Embryonic facial prominence (tissue), 1 donor: Measurements from ENCODE around the gene MX2.
"Not testable (repeated sequence)": the region's sequence is repeated elsewhere in the genome, so short reads cannot be mapped to it uniquely, and the experiment has no call there.

Experiments
- DNase-seq: peaks from one replicate; pipeline ENCODE4 v3.0.0-alpha.2; 2016; ENCODE audit errors: extremely low spot score

The MX2 gene, protein sequence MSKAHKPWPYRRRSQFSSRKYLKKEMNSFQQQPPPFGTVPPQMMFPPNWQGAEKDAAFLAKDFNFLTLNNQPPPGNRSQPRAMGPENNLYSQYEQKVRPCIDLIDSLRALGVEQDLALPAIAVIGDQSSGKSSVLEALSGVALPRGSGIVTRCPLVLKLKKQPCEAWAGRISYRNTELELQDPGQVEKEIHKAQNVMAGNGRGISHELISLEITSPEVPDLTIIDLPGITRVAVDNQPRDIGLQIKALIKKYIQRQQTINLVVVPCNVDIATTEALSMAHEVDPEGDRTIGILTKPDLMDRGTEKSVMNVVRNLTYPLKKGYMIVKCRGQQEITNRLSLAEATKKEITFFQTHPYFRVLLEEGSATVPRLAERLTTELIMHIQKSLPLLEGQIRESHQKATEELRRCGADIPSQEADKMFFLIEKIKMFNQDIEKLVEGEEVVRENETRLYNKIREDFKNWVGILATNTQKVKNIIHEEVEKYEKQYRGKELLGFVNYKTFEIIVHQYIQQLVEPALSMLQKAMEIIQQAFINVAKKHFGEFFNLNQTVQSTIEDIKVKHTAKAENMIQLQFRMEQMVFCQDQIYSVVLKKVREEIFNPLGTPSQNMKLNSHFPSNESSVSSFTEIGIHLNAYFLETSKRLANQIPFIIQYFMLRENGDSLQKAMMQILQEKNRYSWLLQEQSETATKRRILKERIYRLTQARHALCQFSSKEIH

DNA sequence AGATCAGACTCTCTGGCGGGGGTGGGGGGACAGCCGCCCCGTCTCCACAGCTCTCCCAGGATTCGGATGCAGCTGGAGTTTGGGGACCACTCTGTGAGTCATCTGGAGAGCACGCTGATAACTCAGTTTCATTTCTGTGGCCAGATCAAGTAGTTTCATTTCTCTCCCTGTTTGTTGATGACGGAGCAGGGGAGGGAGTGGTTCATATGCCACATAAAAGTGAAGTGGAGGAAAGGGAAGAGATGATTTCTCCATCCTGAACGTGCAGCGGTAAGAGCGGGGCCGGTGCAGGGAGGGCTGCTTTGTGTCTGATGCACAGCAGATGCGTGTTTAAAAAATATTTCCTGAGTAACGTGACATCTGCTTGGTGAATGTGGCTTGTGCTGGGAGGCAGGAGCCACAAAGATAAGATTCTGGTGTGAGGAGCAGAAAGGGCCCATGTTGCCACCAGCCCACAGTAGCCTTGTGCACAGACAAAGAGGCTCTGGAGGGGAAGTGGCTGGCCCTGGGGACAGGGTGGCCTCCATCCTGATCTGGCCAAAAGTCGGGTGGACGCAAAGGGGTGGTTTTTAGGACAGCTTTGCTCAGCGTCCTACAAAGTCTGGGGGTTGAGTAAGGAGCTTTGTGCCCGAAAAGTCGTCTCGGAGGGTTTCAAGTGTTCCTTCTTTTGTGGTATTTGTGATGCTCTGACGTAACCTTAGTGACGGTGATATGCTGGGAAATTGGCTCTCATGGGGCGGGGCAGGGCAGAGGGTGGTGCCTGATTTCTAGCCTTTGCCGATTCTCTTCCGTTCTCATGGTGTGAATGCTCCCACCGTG lies at the start of gene MX2:
Gene MX2 (plus strand): TSS at position 242 of the 819 bp plus-strand sequence. CDS start 14,880 bp downstream, outside the sequence.
- peak; percentile 26 for DNase-seq

DNA sequence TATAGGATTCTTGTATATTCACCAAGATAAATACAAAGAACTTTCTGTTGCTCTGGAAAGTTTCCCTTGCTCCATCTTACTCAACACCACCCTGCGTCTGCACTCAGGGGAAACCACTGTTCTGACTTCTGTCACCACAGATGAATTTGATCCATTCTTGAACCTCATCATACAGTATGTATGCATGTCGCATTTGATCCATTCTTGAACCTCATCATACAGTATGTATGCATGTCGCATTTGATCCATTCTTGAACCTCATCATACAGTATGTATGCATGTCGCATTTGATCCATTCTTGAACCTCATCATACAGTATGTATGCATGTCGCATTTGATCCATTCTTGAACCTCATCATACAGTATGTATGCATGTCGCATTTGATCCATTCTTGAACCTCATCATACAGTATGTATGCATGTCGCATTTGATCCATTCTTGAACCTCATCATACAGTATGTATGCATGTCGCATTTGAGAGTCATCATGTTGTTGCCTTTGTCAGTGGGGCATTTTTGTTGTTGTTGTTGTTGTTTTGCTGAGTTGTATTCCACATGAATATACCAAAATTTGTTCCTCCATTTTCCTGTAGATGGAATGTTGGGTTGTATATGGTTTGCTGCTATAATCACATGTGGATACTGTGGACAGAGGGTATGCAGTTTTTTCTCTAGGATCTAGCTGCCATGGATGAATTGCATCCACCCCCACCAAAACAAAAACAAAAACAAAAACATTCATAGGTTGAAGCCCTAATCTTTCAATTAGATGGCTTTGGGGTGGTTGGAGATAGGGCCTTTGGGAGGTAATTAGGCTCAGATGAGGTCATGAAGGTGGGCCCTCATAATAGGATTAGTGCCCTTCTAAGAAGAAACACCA lies 48.3 kb upstream of the MX2 start:
- not testable (repeated sequence) for DNase-seq

DNA sequence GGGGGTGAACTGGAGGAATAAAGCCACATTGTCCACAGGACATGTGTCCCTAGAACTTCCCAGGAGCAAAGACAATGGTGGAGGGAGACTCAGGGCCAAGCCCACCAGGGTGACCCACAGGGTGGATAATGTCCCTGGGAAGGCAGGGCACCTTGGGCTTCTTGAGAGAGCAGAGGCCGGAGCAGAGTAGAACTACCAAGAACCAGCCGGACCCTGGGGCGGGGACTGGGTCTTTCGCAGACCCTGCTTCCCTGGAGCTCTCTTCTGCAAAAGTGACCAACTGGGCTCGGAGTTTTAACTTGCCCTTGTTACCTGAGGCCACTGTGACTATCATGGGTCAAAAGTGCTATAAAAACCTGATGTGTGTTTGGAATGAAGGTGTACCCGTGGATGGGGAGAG lies 46.1 kb upstream of the MX2 start:
- no peak for DNase-seq

DNA sequence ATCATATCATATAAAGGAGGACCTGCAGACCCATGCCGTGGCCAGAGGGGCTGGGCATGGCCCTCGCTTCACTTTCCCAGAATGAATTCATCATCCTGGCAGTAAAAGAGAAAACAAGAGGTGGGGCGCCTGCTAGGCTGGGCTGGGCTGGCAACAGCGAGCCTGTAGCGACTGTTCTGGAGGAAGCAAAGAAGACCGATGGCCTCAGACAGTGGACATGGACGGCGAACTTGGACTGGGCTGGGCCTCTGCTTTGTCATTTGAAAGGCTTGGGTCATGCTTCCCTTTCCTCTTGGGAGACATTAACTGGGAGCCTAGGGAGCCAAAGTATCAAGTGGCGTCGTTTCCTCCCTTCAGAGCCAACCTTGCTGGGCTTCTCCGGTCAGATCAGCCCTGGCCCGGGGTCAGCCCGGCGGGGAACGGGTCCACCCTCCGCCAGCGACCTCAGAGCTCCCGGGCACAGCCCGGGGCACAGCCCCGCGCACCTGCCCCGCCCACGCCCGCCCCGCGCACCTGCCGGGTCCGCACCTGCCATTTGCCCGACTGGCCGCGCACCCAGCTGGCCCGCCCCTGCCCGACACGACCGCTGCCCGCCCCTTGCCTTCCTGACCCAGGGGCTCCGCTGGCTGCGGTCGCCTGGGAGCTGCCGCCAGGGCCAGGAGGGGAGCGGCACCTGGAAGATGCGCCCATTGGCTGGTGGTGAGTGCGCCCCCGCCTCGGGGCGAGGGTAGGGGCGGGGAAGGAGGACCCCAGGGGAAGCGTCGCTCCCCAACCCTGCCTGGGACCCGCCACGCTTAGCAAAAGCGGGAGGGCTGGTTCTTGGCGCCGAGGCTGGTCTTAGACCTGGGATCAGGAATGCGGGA lies 45.4 kb upstream of the MX2 start, which contains the start of gene FAM3B:
Gene FAM3B (plus strand): TSS at position 602 of the 863 bp plus-strand sequence. CDS start 79 bp downstream, at position 681.
- no peak for DNase-seq

DNA sequence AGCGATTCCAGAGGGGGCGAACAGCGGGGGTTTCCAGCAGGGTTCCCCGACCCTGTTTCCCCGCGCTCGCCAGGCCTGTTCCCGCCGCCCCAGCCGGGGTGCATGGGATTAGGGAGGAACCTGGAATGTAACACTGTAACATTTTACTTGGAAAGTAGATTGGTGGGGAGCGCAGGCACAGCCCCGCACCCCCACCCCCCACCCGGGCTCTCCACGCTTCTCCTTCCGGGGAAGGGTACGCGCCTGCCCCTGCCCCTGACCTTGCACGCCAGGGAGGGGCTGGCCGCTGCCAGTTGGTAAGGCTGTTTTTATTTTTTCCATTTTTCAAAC lies 44.8 kb upstream of the MX2 start:
- no peak for DNase-seq

DNA sequence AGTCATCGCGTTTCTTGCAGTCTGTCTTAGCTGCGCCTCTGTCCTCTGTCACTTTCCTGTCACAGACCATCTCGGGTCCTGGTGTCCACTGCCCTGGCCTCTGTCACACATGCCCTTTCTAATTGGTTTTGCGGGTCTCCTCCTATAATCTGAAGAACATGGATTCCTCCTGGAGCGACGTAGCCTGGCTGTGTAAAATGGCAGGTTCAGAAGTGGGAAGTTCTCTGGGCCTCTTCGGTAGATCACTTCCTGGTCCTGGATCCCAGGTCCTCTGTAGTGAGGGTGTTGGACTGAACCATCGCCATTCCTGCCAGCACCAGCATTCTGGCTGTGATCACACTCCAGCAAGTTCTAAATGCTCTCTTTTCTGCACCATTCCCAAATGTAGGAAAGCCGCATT lies 44.4 kb upstream of the MX2 start:
- DNase-seq = no peak

DNA sequence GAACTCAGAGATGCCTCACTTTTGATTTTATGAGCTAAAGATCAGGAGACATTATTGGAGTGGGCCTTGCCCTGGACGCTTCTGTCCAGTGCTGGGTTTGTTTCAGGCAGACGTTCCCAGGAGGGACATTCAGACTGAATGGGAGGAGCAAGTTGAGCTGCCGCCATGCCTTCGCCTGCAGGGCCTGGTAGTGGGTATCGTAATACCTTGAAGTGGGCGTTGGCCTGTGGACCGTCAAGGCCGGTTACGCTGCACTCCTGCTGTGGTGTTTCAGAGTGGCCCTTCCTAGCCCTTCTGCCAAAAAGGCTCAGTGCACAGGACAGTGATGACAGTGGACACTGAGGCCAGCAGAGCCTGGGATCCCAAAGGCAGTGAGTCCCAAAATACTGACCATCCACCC lies 43.6 kb upstream of the MX2 start:
- no peak for DNase-seq

DNA sequence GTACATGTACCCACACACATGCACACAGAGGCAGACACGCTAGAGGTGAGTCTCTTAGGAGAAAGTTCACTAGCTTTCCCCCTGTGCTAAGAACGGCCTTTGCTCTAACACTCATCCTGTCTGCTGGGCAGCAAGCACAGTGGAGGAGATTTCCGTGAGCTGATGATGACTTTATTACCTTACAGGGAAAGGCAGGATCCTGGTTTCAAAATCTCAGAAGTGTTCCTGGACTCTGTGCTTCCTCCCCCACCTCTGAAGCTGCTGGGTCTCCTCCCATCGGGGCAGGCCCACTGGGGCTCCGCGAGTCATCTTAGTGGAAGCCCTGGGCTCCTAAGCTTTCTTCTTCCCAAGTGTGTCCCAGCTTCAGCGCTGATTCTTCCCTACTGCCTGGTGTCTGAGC lies 42.6 kb upstream of the MX2 start:
- no peak for DNase-seq

DNA sequence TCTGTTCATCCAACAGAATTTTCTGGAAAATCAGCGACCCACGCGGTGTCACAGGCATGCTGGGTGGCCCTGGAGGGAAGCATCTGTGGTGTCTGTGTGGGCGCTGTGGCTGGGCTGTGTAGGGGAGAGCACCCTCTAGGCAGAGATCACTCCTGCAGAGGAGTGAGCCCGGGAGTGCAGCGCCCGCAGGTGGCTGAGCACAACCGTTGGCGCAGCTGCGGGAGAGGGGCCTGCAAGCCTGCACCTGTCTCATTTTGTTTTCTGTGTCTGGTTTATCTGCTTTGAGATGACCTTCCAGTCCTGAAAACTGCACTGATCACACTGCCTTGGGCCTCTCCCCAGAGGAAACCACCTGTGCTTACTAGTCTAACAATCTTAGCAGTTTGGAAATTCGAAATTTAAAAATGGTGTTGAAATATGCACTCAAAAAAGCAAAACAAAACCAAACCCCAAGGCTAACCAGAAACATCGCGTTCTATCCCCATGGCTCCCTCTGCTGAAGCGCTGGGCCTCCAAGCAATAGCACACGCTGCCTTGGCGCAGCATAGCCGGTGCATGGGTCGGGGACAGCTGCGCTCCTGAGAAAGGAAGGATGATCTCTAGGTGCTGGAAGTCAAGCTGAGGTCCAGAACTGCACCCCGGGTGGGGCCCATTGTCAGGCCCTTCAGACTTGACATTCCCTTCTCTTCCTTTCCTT lies 40.5 kb upstream of the MX2 start:
- DNase-seq = no peak

DNA sequence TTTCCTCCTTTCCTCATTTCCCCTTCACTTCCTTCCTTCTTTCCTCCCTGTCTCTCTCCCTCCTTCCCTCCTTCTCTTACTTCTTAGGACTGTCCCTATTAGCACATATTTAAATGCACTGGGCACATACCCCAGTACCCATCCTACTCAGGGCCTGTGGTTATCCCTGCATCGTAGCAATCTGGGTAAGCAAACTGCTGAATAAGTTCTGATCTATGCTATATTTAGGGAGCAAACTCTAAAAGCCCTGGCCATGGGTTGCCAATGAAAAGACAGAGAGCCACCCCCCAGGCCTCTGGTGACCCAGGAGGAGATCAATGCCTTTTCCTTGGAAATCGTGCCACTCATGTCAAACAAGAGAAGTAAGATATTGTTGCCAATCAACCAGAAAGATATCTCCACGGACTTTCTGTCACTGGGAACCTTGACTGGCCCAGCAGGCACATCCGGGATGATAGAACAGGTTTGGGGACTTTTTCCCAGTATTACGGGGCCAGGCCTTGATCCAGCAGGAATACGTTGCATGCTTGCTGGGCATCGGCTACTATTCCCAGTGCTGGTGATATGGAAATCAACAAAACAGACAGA lies 39.8 kb upstream of the MX2 start:
- DNase-seq = no peak

DNA sequence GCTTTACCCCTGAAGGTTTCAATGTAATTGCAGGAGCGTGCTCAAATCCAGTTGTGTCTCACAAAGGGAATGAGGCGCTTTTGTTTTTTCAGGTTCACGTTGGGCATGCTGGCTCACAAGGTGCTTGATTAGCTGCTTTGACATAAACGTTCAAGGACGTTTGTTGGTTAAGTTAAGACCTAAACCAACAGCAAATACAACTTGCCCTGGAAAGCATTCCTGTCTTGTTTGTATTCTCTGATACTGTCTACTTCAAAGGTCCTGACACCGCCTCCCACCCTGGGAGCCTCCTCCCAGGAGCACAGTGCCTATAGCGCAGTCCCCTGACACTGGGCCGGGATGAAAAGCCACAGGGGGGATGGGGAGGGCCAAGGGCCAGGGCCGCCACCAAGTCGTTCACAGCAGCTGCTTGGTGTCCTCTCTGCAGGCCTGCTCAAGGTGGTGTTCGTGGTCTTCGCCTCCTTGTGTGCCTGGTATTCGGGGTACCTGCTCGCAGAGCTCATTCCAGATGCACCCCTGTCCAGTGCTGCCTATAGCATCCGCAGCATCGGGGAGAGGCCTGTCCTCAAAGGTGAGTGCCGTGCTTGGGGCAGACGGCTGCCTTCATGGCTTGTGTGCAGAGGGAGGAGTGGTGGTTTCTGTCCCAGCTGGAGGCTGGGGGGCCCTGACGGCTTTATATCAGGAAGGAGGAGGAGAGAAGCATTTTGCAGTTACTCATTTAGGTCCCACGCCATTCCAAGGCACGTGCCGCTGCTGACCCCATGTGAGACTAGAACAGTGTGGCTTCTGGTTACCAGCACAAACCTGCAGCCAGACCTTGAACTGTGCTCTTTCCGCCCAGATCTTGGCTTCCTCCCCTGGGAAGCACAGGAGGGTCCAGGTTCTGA lies 39.1 kb upstream of the MX2 start:
- DNase-seq = no peak

DNA sequence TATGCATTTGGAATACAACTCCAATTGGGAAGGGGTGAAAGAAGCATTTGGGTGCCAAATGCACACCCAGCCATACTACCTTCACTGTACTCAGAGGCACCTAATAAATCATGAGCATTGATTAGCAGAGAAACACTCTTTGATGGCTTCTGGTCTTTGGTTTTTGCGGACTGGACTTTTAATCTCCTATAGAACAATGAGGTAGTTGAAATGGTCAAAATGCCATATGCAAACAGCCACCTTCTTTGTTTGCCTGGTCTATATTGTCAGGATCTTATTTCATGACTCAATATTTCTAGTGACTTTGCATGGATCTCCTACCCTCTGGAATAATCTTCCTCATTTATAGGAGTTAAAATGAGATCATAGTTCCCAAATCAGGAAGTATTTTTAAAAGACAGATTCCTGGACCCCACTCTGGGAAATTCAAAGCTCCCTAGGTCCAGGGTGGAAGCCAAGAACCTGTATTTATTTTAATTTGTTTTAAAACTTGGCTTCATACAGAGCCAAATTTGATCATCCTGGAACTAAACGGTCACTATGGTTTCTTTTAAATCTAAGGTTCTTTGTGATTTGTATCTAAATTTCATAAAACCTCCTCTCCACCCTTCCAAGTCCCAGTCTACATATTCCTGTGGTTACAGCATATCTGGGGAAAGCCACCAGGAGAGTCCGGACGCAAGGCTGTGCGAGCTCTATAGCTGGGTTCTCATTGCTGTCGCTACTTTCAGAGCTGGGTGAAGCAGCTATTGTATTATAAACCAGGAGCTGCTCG lies 36.5 kb upstream of the MX2 start:
- no peak for DNase-seq

DNA sequence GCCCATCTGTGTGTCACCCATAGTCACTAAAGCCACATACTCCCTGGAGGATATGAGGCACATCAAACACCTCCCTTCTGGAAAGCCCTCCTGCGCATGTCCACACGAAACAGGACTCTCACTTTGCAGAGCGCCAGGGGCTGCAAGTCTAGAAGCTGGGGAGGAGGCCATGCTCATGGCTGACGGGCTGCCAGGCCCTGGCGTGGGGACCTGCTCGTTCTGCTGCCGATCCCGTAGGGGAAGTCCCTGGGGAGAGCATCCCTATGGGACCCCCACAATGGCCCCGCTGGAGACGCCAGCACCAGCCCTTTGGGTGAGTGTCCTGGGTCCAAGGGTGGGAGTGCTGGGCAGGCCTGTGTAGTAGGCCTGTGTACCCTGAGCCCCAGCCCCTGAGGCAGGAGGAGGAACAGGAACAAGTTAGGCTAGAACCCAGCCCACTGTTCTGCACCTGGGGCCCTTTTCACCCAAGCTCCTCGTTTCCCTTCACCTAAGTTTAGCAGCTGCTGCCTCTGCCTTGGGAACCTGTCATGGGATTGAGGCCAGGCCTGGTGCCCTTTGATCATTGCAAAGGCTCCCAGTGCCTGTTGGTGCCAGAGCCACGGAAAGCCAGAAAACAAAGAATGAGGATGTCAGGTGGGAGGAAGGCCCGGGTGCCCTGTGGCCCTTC lies 35.3 kb upstream of the MX2 start:
- no peak for DNase-seq

DNA sequence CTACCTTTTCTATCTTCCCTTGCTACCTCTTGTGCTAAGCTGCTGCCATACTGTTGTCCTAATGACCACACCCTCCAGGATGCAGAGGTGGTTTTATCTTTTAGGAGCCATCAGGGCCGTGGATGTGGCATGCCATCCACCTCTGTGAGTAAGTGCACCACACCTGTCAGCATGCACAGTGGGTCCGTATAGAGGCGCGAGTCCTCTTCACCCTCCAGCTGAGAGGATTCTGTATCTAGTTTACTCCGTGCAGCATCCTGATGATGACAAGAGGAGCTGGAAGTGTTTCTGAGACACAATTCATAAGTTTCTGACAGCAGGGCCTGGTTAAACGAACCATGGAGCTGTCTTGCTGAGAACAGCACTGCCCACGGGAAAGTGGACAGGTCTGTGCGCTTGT lies 34.1 kb upstream of the MX2 start:
- DNase-seq = no peak

DNA sequence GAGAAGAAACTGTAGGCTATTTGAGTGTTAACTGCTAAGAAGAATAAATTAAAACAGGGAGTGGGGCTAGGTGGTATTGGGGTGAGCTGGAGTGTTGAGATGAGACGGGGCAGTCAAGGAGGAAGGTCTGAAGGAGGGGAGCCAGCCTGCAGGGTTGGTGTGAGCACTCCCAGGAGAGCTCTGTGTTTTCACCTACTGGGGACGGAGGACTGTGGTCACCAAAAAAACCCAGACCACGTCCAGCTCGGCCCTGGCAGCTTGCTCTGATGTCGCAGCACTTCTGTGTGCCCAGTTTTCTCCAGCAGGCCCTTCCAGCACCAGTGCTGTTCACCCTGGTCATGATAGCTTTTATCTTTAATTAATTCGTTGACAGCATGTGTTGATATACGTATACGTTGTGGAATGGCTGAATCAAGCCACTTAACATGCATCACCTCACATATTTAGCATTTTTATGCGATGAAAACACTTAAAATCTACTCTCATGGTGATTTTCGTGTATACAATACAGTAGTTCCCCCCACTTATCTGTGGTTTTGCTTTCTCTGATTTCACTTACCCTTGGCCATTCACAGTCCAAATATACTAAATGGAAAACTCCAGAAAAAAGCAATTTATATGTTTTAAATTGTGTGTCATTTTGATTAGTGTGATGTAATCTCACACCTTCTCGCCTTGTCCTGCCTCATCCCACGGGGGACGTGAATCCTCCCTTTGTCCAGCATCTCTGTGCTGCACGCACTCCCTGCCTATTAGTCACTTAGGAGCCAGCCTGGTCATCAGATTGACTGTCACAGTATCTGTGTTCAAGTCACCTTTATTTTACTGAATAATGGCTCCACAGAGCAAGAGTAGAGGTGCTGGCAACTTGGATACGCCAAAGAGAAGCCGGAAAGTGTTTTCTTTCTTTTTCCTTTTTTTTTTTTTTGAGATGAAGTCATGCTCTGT lies 32.9 kb upstream of the MX2 start:
- no peak for DNase-seq

DNA sequence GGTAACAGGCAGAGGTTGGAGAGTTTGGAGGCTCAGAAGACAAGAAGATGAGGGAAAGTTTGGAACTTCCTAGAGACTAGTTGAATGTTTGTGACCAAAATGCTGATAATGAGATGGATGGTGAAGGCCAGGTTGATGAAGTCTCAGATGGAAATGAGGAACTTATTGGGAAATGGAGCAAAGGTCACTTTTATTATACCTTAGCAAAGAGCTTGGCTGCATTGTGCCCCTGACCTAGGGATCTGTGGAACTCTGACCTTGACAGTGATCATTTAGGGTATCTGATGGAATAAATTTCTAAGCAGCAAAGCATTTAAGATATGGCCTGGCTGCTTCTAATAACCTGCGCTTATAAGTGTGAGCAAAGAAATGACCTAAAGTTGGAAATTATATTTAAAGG lies 28.1 kb upstream of the MX2 start:
- no peak for DNase-seq
